GM18909 (cell line): Measurements from ENCODE around the gene CYP2R1.

Experiments used
- ATAC-seq: cut with Tn5 transposase; IDR thresholded peaks from one replicate; pipeline ENCODE4 v1.9.1; 2021; ENCODE audit warnings: mild to moderate bottlenecking; ENCODE audit not compliant: unreplicated experiment, poor library complexity

Gene CYP2R1, protein sequence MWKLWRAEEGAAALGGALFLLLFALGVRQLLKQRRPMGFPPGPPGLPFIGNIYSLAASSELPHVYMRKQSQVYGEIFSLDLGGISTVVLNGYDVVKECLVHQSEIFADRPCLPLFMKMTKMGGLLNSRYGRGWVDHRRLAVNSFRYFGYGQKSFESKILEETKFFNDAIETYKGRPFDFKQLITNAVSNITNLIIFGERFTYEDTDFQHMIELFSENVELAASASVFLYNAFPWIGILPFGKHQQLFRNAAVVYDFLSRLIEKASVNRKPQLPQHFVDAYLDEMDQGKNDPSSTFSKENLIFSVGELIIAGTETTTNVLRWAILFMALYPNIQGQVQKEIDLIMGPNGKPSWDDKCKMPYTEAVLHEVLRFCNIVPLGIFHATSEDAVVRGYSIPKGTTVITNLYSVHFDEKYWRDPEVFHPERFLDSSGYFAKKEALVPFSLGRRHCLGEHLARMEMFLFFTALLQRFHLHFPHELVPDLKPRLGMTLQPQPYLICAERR

DNA sequence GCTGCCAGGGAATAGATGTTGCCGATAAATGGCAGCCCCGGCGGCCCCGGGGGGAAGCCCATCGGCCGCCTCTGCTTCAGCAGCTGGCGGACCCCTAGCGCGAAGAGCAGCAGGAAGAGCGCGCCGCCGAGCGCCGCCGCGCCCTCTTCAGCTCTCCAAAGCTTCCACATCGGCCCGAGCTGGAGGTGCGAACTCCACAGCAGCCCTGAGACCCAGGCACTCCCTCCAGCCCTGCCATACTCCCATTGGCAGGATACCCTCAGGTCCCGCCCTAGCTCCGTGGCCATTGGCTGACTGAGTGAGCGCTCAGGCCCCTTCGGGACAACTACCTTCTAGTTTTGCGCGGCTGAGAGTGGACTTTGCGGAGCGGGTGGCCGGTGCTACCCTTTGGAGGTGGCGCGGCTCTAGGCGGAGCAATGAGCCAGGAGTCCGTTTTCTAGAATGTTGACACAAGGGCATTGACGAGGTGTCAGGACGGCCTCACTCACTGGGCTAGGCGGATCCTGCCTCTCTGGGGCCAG lies at the start of gene CYP2R1:
CYP2R1 (minus strand) TSS at position 196 of the 521 bp plus-strand sequence; CDS start at position 170, 26 bp downstream.
- ATAC-seq: peak; percentile 96

DNA sequence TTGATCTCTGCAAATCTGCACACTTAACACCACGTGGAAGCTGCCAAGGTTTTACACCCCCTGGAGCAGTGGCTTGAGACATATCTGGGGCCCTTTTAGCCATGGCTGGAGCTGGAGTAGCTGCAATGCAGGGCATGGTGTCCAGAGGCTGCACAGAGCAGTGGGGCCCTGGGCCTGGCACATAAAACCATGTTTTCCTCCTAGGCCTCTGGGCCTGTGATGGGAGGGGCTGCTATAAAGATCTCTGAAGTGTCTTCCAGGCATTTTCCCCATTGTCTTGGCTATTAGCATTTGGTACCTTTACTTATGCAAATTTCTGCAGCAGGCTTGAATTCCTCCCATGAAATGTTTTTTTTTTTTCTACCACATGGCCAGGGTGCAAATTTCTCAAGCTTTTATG lies 46.9 kb upstream of the CYP2R1 start:
- ATAC-seq: no peak

DNA sequence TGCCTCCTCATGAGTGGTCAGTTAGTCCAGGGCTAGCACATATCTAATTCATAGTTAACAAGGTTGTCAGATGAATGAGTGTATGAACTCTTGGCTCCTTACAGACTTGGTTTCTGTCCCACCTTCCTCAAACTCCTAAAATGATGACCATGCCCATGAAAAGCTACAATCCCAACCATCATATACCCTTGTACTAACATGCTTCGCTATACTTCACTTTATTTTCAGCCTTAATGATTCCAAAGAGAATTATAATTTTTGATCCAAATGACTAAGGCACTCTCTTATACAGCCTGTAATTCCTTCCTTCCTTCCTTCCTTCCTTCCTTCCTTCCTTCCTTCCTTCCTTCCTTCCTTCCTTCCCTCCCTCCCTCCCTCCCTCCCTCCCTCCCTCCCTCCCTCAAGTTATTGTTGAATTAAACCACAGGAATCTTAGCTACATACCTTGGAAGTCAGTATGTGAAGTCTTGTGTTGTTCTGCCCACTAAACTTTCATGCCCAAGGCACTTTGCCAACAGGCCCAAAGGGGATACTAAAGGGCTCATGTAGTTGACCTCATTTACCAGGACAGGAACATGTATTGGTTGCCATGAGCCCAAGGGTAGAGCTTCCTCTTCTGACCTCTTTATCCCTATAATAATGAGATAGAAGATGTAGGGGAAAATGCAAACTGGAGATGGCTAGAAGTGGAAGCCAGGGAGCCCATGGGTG lies 42.8 kb upstream of the CYP2R1 start:
- no peak for ATAC-seq

DNA sequence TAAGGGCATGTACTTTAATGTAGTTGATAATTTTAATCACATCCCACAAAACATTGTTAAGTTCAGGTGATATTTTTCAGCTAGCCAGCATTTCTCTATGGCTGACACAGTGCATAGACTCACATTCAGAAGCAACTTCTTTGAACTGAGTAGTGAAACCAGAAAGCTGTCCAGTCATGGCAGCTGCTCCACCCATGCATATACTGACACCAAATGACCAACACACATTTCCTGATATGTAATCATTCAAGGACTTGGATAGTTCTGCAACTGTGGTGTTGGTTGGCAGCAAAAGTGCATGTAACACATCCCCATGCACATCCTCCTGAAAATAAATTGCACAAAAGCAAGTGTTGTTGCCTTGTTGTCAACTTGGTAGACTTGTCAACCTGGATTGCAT lies 40.4 kb upstream of the CYP2R1 start:
- ATAC-seq: no peak

DNA sequence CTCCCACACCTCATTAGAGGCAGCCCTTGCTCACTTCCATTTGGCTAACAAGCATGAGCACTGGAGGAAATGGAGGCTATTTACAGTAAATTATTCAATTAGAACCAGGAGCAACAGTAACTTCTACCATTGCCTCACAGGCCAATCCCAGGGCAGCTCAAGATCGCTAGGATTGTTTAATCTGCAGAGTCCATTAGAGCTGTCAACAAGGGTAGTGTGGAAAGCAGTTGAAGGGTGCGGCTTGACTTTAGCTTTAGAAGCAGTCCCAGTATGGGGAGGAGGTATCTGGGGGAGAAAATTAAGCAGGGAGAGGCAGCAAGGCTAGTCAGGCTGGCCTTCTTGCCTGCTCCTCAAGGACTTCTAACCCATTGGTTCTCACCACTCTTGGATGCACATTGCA lies 38.3 kb upstream of the CYP2R1 start:
- ATAC-seq: no peak

DNA sequence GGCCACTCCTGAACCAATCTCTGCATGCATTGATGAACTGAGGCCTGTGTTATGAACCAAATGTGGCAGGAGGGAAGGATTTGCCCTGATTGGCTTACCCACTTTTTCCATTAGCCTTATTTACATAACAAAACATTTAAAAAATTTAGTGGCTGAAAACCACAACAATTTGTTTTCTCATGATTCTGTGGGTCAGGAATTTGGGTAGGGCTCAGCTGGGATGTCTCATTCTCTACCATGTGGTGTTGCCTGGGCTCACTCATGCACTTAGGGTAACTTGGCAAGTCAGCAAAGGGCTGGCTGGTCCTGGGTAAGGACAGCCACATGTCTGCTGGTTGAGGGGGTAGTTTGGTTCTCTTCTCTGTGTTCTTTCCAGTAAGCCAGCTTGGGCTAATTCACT lies 35.1 kb upstream of the CYP2R1 start:
- no peak for ATAC-seq

DNA sequence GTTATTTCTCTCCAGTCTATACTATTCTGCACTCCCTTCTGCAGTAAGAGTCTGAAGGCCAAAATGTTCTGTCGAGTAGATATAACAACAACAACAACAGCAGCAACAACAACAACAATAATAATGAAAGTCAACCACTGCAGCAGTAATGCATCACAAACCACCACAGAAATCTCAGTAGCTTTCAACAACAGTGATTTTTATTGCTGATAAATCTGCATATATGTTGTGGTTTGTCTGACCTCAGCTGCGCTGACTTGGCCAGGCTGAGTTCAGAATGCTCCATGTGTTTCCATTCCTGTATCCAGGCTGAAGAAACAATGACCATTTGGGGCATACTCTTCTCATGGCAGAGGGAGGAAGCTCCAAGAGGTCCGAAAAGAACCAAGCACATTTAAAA lies 32.3 kb upstream of the CYP2R1 start:
- no peak for ATAC-seq

DNA sequence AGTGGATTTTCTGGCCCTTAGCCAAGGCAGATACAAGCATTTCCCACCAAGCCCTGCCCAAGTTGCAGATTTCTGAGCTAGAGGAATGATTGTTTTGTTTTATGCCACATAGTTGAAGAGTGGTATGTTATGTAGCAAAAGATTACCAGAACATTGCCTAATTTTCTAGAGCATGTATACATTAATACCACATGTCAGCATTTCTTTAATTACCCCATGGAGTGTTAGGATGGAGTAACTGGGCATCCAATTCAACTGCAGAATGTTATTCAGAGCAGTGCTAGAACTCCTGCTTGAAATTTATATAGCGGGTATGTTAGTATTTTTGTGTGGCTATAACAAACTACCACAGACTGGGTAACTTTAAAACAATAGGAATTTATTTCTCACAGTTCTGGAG lies 24.4 kb upstream of the CYP2R1 start:
- no peak for ATAC-seq

DNA sequence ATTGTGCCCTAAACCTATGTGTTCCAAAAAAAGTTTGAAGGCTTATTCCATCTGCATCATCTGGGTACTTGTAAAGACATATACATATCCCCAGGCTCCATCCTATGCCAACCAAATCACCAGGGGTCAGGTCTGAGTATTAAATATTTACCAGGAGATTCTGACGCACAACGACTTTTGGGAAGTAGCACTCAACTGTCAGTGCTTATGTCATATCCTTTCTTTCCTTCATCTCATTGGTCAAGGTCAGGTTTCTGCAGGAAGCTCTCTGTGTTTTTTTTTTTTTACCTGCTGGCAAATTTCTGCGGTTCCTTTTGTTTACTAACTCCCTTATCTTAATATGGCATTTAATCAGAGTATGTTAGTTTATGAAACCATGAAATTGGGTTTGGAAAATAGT lies 22.5 kb upstream of the CYP2R1 start:
- no peak for ATAC-seq

DNA sequence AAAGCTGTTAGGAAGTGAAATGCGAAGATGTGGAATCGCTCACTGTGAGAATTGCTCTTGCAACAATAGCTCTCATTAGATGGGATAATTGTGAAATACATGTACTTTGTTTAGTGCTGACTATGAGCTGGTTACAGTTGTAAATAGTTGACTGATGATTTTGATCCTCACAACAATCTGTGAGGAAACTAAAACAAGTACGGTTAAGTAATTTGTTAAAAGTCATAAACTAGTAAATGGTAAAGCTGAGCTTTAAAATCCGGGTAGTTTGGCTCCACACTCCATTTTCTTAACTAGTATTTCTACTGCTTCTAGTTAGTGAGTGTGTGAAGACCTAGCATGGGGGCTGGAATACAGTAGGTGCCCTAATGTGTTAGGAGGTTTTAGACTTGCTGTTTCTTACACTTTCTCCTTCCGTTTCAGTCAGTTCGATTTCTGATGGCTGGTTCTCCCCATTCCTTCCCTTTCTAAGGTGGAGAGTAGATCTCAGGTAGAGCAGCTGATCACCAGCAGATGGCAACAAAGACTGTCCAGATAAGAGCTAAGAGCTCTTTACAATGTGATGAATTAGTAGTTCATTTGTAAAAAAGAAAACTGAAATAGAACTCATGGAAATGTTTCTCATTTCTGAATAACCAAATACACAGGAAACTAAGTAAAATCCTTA lies 16.3 kb upstream of the CYP2R1 start:
- no peak for ATAC-seq

DNA sequence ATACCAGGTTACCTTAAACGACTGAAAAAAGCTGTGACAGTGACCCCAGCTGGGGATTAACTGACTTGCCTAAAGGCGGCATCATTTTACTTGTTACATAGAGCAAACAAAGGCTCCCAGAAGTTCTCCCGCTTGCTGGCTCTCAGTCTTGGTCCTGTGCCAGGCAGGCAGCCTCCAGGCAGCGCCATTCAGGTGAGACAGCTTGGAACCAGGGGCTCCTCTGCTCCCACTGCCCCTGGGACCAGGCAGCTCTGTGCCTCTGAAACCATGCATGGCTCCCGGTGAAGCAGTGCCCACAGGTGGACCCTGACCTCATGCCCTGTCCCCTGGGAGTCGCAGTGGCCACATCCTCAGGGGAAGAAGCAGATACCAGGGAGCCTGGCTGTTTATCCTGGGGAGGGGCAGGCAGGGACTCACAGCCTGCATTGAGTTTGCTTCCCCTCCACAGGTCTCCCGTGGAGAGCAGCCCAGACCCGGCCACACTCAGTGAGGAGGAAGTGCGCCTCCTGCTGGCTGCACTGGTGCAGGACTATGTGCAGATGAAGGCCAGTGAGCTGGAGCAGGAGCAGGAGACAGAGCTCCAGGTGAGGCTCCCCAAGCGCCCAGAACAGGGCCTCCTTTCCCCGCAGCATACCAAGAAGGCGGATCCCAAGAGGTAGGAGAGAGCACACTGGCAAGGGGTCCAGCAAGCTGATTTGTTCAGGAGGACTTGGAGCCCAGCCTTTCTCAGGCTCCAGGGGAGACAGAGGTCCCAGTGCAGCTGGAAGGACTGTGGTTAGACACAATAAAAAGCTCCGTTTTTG lies 15.6 kb upstream of the CYP2R1 start:
- peak; percentile 53 for ATAC-seq

DNA sequence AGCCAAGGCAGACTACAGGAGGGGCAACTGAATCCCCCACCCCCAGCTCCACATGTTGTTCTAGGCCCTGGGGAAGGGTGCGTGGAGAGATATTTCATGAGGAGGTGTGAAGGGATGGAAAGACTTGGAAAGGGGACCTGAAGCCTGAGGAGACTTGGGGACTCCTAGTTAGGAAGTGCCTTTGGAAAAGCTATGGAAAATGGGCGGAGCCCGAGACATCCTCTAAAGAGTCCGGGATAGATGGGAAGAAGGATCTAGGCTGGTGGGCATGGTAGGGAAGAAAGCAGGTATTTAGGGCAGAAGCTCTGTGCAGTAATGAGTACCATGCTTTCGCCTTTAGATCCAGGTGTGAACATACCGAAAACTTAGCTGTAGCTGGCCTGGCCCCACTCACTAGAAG lies 15.0 kb upstream of the CYP2R1 start:
- no peak for ATAC-seq

DNA sequence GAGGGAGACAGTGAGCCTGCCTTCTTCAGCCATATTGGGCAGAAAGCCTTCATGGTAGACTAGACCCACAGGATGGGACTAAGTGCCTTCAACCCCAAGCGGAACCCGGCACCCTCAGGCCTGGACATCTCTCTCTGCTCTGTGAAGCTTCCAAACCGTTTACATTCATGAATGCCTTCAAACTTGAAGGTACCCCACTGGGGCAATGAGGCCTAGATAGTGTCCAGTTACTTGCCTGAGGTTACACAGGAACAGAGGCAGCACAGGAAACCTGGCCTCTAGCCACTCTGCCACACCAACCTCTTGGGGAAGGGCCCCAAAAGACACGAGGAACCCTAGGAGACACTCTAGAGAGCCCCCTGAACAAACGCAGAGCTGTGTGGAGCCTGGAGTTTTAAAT lies 14.5 kb upstream of the CYP2R1 start:
- no peak for ATAC-seq

DNA sequence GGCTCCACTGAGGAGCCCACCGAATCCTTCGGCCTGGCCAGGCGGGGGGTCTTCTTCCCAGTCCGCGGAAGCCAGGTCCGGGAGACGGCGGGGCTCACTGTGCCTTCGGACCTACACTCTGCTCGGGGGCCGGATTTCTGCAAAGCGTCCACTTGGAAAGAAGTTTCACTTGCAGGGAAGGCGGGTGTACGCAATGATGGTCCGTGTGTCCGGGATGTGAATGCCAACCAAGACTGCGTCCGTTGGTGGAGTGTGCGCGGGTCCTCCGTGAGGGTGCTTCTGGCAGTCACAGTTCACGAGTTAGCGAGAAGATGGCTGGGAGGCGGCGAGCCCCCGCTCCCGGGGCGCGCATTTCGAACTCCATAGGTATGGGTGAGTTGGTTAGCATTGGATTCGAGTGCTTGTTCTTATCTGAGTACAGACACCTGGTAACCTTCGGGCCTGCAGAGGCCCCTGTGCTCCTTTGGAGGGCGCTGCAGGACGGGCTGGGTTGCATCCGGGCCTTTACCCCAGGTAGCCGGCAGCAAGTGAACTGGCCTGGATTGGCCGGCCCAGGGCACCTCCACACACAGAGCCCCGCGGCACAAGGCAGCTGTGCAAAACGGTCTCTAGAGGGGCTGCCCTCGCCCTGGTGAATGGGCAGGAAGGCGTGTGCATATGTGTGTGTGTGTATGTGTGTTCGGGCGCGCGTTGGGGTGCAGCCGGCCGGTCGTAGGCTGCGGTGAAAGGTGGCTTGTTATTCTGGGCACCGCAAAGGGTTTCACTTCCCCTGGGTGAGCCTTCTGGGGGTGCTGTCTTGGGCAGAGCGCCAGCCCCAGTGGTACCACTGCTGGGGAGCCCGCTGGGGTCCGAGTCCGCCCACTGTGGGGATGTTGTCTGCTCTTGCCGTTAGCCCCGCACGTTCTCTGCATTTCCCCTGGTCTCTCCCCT lies 13.3 kb upstream of the CYP2R1 start:
- ATAC-seq: peak; percentile 81

DNA sequence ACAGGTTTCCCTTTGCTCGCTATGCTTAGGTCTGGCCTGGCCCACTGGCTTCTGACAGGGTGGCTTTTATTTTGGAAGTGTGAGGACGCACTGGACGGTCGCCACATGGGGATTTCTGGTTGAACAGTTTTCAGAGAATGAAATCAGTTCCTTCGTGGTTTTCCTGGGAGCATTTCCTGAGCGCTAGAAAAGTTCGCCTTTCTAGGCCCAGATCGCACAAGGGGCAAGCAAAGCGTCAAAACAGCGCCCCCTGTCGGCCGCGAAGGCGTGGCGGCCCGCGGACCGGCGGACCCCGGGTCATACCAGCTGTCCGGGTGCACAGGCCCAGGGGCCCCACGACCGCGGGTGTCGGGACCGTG lies 12.7 kb upstream of the CYP2R1 start:
- ATAC-seq: peak; percentile 24

DNA sequence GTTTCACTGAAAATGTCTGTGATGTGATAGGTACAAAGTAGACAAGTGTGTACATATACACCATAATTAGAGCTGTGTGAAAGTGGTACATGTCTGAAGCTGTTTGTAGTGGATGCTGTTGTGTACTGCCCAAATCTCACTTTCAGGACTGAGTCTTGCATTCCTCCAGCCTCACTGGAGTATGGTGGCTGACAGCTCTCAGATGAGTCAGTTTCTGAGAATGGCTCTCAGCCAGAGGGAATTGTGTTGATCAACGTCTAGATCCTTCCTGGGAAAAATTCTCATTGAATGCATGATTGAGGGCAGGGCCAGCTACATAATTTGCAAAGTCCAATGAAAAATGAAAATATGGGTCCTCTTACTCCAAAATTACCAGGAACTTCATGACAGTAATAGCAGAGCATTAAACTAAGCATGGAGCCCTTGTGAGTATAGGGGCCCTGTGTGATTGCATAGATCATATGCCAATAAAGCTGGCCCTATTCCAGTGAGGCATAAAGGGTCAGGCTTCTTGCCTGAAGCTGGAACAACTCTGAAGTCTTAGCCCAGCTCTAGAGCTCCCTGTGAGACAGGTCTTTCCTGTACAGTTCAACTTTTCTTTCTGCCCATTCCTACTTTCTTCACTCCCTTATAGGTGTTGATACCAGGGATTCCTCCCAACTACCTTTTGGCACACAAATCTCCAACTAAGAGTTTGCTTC lies 10.8 kb upstream of the CYP2R1 start:
- ATAC-seq: no peak

DNA sequence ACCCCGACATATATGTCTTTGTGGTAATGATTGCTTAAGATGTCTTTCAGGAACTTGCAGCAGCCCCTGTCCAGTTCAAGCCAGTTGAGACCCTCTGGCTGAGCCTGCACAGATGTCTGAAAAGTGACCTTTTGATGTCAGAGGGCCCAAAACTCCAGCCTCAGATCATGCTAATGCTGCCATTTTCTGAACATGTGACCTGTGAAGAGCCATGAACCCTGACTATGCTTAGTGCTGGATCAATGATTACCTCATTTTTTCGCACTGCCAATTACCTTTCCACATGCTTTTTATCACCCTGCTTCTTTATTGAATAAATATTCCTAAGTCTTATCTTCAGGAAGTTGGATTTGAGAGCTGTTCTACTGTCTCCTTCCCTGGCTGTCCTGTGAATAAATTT lies 6.9 kb upstream of the CYP2R1 start:
- ATAC-seq: no peak

DNA sequence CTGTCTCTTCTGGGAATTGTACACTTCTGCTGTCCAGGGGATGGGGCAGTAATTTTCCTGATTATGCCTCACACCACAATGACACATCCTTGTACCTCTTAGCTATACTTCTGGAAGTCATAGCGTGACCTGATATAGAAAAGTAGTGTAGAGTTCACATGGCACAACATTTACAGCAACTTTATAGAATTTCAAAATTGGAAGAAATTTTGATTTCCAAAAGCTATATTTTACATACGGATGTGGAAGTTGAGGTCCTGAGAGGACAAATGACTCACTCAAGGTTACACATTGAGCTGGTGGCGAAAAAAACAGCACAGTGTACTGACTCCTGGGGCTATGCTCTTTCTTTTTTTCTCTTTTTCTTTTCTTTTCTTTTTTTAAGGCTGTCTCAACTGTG lies 6.3 kb upstream of the CYP2R1 start:
- no peak for ATAC-seq
